GM18502 (cell line): ENCODE measurements around the gene RAB3GAP2.
"Not testable (repeated sequence)": the region's sequence is repeated elsewhere in the genome, so short reads cannot be mapped to it uniquely, and the experiment has no call there.

Experiments
- ATAC-seq: cut with Tn5 transposase; IDR thresholded peaks from one replicate; pipeline ENCODE4 v1.9.1; 2021; ENCODE audit warnings: mild to moderate bottlenecking; ENCODE audit not compliant: unreplicated experiment, poor library complexity

Gene RAB3GAP2

GRCh38 chr1:220291580-220291979 lies 19.3 kb upstream of the RAB3GAP2 start:
- ATAC-seq, result no peak

GRCh38 chr1:220290140-220290761 lies 18.0 kb upstream of the RAB3GAP2 start:
- ATAC-seq, result no peak

- no peak for ATAC-seq
Observed at GRCh38 chr1:220287129-220287528, 14.9 kb upstream of the RAB3GAP2 start.

GRCh38 chr1:220283625-220284024 lies 11.4 kb upstream of the RAB3GAP2 start:
- ATAC-seq, result no peak

- no peak for ATAC-seq
Observed at GRCh38 chr1:220281159-220281574, 8.9 kb upstream of the RAB3GAP2 start.

- no peak for ATAC-seq
Observed at GRCh38 chr1:220280249-220280648, 8.0 kb upstream of the RAB3GAP2 start.

- ATAC-seq, result no peak
Observed at GRCh38 chr1:220278991-220279390, 6.7 kb upstream of the RAB3GAP2 start.

GRCh38 chr1:220275430-220275829 lies 3.2 kb upstream of the RAB3GAP2 start:
- ATAC-seq, result no peak

- no peak for ATAC-seq
Observed at GRCh38 chr1:220274251-220274855, 2.1 kb upstream of the RAB3GAP2 start.

- ATAC-seq, result no peak
Observed at GRCh38 chr1:220272841-220273090, 513 bp upstream of the RAB3GAP2 start.

GRCh38 chr1:220271706-220272046 lies 577 bp downstream of the RAB3GAP2 start:
- ATAC-seq, result no peak

GRCh38 chr1:220269036-220269435 lies 3.2 kb downstream of the RAB3GAP2 start:
- ATAC-seq, result no peak

GRCh38 chr1:220267630-220268029 lies 4.6 kb downstream of the RAB3GAP2 start:
- ATAC-seq, result no peak

GRCh38 chr1:220260228-220260627 lies 12.0 kb downstream of the RAB3GAP2 start:
- not testable (repeated sequence) for ATAC-seq

GRCh38 chr1:220259756-220260155 lies 12.5 kb downstream of the RAB3GAP2 start:
- ATAC-seq, result not testable (repeated sequence)

GRCh38 chr1:220256194-220256593 lies 16.1 kb downstream of the RAB3GAP2 start:
- ATAC-seq, result not testable (repeated sequence)

GRCh38 chr1:220255204-220255603 lies 17.0 kb downstream of the RAB3GAP2 start:
- ATAC-seq, result no peak

- ATAC-seq, result not testable (repeated sequence)
Observed at GRCh38 chr1:220253290-220253689, 19.0 kb downstream of the RAB3GAP2 start.

- no peak for ATAC-seq
Observed at GRCh38 chr1:220251272-220251671, 21.0 kb downstream of the RAB3GAP2 start.

- ATAC-seq, result no peak
Observed at GRCh38 chr1:220250681-220251080, 21.6 kb downstream of the RAB3GAP2 start.

- no peak for ATAC-seq
Observed at GRCh38 chr1:220249522-220249921, 22.7 kb downstream of the RAB3GAP2 start.

GRCh38 chr1:220248715-220249265 lies 23.5 kb downstream of the RAB3GAP2 start:
- not testable (repeated sequence) for ATAC-seq
